ENCODE data around the gene DBNDD2. TPM values are rescaled to one million over a fixed set of nuclear protein-coding genes. Genes with fewer than 3 reads are reported as not detected.

Gene DBNDD2
- total RNA-seq, 1 experiment from 2014 or later: 113 TPM

- H3K27ac Mint-ChIP-seq (ENCODE audit: unreplicated experiment): no peak overlapping the region
- H3K9me3 Mint-ChIP-seq (ENCODE audit: low read depth, unreplicated experiment): no peaks in the 10 kb centered on the region
- intact Hi-C loops (cut with micrococcal nuclease; ENCODE audit: unreplicated experiment): no loop called here
- peaks cover 7% of the 10 kb centered on the region for H3K36me3 Mint-ChIP-seq (ENCODE audit: insufficient read depth, unreplicated experiment)
- no peak for DNase-seq
- no peak overlapping the region for H3K4me3 Mint-ChIP-seq (ENCODE audit: low read depth, unreplicated experiment)
- H3K27me3 Mint-ChIP-seq (ENCODE audit: unreplicated experiment): no peaks in the 10 kb centered on the region
- TF ChIP-seq, protein P1, sequence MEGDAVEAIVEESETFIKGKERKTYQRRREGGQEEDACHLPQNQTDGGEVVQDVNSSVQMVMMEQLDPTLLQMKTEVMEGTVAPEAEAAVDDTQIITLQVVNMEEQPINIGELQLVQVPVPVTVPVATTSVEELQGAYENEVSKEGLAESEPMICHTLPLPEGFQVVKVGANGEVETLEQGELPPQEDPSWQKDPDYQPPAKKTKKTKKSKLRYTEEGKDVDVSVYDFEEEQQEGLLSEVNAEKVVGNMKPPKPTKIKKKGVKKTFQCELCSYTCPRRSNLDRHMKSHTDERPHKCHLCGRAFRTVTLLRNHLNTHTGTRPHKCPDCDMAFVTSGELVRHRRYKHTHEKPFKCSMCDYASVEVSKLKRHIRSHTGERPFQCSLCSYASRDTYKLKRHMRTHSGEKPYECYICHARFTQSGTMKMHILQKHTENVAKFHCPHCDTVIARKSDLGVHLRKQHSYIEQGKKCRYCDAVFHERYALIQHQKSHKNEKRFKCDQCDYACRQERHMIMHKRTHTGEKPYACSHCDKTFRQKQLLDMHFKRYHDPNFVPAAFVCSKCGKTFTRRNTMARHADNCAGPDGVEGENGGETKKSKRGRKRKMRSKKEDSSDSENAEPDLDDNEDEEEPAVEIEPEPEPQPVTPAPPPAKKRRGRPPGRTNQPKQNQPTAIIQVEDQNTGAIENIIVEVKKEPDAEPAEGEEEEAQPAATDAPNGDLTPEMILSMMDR (IDR thresholded peaks at IDR 0.05; ENCODE audit: unreplicated experiment): no peak
- H3K4me1 Mint-ChIP-seq (ENCODE audit: low read depth, unreplicated experiment): no peaks in the 10 kb centered on the region
- CTCF ChIA-PET: no interaction called here
- no TSS peak for BruUV-seq (replicated peaks)
These were observed 24.2 kb downstream of the DBNDD2 start for GRCh38 chr20:45432294-45432693.

- CTCF ChIA-PET: interaction anchor here (0.9 kb wide), 1 partner anchor 14 kb away, joined by 3 read pairs; no protein-coding TSS in a partner anchor
- no TSS peak for BruUV-seq (replicated peaks)
- no peak overlapping the region for H3K27ac Mint-ChIP-seq (ENCODE audit: unreplicated experiment)
- intact Hi-C loops (cut with micrococcal nuclease; ENCODE audit: unreplicated experiment): no loop called here
- DNase-seq: no peak
- TF ChIP-seq, protein P1 (IDR thresholded peaks at IDR 0.05; ENCODE audit: unreplicated experiment): no peak
- H3K36me3 Mint-ChIP-seq (ENCODE audit: insufficient read depth, unreplicated experiment): peaks cover 7% of the 10 kb centered on the region
- H3K4me1 Mint-ChIP-seq (ENCODE audit: low read depth, unreplicated experiment): no peaks in the 10 kb centered on the region
- no peaks in the 10 kb centered on the region for H3K27me3 Mint-ChIP-seq (ENCODE audit: unreplicated experiment)
- no peak overlapping the region for H3K4me3 Mint-ChIP-seq (ENCODE audit: low read depth, unreplicated experiment)
- no peaks in the 10 kb centered on the region for H3K9me3 Mint-ChIP-seq (ENCODE audit: low read depth, unreplicated experiment)
These were observed 25.2 kb downstream of the DBNDD2 start for GRCh38 chr20:45433316-45433715.

GRCh38 chr20:45433976-45434375 lies 25.9 kb downstream of the DBNDD2 start:
- DNase-seq: no peak
- H3K27me3 Mint-ChIP-seq (ENCODE audit: unreplicated experiment): no peaks in the 10 kb centered on the region
- TF ChIP-seq, protein P1 (IDR thresholded peaks at IDR 0.05; ENCODE audit: unreplicated experiment): no peak
- no TSS peak for BruUV-seq (replicated peaks)
- no peak overlapping the region for H3K4me3 Mint-ChIP-seq (ENCODE audit: low read depth, unreplicated experiment)
- H3K4me1 Mint-ChIP-seq (ENCODE audit: low read depth, unreplicated experiment): no peaks in the 10 kb centered on the region
- no peak overlapping the region for H3K27ac Mint-ChIP-seq (ENCODE audit: unreplicated experiment)
- intact Hi-C loops (cut with micrococcal nuclease; ENCODE audit: unreplicated experiment): no loop called here
- peaks cover 7% of the 10 kb centered on the region for H3K36me3 Mint-ChIP-seq (ENCODE audit: insufficient read depth, unreplicated experiment)
- no peaks in the 10 kb centered on the region for H3K9me3 Mint-ChIP-seq (ENCODE audit: low read depth, unreplicated experiment)
- CTCF ChIA-PET: interaction anchor here (0.7 to 1.2 kb wide), 4 partner anchors 13 to 111 kb away, joined by 3 to 5 read pairs (median 3); partner anchors contain the start of gene SYS1

- H3K4me1 Mint-ChIP-seq (ENCODE audit: low read depth, unreplicated experiment): peaks cover 4% of the 10 kb centered on the region
- no peaks in the 10 kb centered on the region for H3K9me3 Mint-ChIP-seq (ENCODE audit: low read depth, unreplicated experiment)
- intact Hi-C loops (cut with micrococcal nuclease; ENCODE audit: unreplicated experiment): loop anchor here (1.0 to 2.0 kb wide), 3 partner anchors 62 to 118 kb away; no protein-coding TSS in a partner anchor
- DNase-seq: peak; percentile 97
- peaks cover 7% of the 10 kb centered on the region for H3K36me3 Mint-ChIP-seq (ENCODE audit: insufficient read depth, unreplicated experiment)
- no TSS peak for BruUV-seq (replicated peaks)
- H3K27me3 Mint-ChIP-seq (ENCODE audit: unreplicated experiment): no peaks in the 10 kb centered on the region
- peak overlapping the region; percentile 89 for H3K4me3 Mint-ChIP-seq (ENCODE audit: low read depth, unreplicated experiment)
- peak overlapping the region; percentile 43 for H3K27ac Mint-ChIP-seq (ENCODE audit: unreplicated experiment)
- TF ChIP-seq, protein P1 (IDR thresholded peaks at IDR 0.05; ENCODE audit: unreplicated experiment): peak; percentile 97
- CTCF ChIA-PET: interaction anchor here (0.5 to 4.8 kb wide), 37 partner anchors 8 to 393 kb away, joined by 3 to 141 read pairs (median 6); partner anchors contain the start of genes PIGT, SYS1 and WFDC10A
These were observed 28.8 kb downstream of the DBNDD2 start for GRCh38 chr20:45436732-45437485.
